Measurements from ENCODE around the gene DFFB.
A peak's percentile ranks its signal among the peaks of the same experiment; 100 is the strongest.

The DFFB gene

GRCh38 chr1:3827813-3828307 is 29.4 kb upstream of the DFFB start:
- Histone ChIP-seq H3K4ac (ENCODE audit: low read length) (no peak overlapping the region), H3K27ac (replicated peaks; ENCODE audit: low read length) (no peak overlapping the region), H3K14ac (ENCODE audit: low read length) (no peak overlapping the region), H3K18ac (ENCODE audit: low read length) (no peak overlapping the region), H2AK5ac (ENCODE audit: low read depth, low read length) (no peak overlapping the region), H4K8ac (ENCODE audit: low read depth, low read length) (no peak overlapping the region), H3K9ac (ENCODE audit: low read depth, low read length, poor library complexity) (no peak overlapping the region), H3K4me2 (ENCODE audit: insufficient read depth, low read length, poor library complexity, severe bottlenecking) (no peak overlapping the region), H2BK12ac (ENCODE audit: low read length) (no peak overlapping the region), H3K79me1 (ENCODE audit: low read depth, low read length) (no peaks in the 10 kb centered on the region), H4K91ac (ENCODE audit: low read depth, low read length, poor library complexity) (no peak overlapping the region), H2AFZ (ENCODE audit: low read length) (no peak overlapping the region), H3K9me3 (replicated peaks in 1 of 2; ENCODE audit: control insufficient read depth in 2 of 2, insufficient read depth in 1 of 2, low read depth in 1 of 2, low read length in 2 of 2) (no peaks in the 10 kb centered on the region), H3K4me3 (ENCODE audit: low read length in 2 of 2) (no peak overlapping the region), H3K23ac (ENCODE audit: low read depth, low read length, poor library complexity) (peak overlapping the region; percentile 40), H3K36me3 (replicated peaks in 1 of 2; ENCODE audit: control insufficient read depth in 2 of 2, insufficient read depth in 2 of 2, low read length in 2 of 2) (peaks cover 34 to 80% of the 10 kb centered on the region in 2 donors), H2BK120ac (ENCODE audit: low read depth, low read length) (no peak overlapping the region), H3K4me1 (ENCODE audit: control insufficient read depth in 2 of 2, insufficient read depth in 1 of 2, low read depth in 1 of 2, low read length in 2 of 2) (no peaks in the 10 kb centered on the region), H2BK5ac (ENCODE audit: low read length) (no peak overlapping the region), H2BK15ac (ENCODE audit: low read length) (no peak overlapping the region), H3K27me3 (ENCODE audit: control insufficient read depth in 3 of 3, insufficient read depth in 3 of 3, low read depth in 1 of 3, low read length in 3 of 3) (no peaks in the 10 kb centered on the region)
- no peak for DNase-seq (ENCODE audit: low spot score)
- no CpG with 5 or more reads among the region's 14 CpGs for WGBS, 2 donors (ENCODE audit: extremely low coverage in 2 of 2, insufficient read length in 2 of 2, insufficient replicate concordance in 1 of 2)

GRCh38 chr1:3828391-3828790 is 28.9 kb upstream of the DFFB start:
- H3K4me3 ChIP-seq (ENCODE audit: low read length in 2 of 2) = no peak overlapping the region
- no peak overlapping the region for H3K18ac ChIP-seq (ENCODE audit: low read length)
- no peak overlapping the region for H4K8ac ChIP-seq (ENCODE audit: low read depth, low read length)
- no peaks in the 10 kb centered on the region for H3K4me1 ChIP-seq (ENCODE audit: control insufficient read depth in 2 of 2, insufficient read depth in 1 of 2, low read depth in 1 of 2, low read length in 2 of 2)
- no peaks in the 10 kb centered on the region for H3K27me3 ChIP-seq (ENCODE audit: control insufficient read depth in 3 of 3, insufficient read depth in 3 of 3, low read depth in 1 of 3, low read length in 3 of 3)
- no peak overlapping the region for H3K4ac ChIP-seq (ENCODE audit: low read length)
- no peak overlapping the region for H2BK12ac ChIP-seq (ENCODE audit: low read length)
- H2BK15ac ChIP-seq (ENCODE audit: low read length) = no peak overlapping the region
- no peak overlapping the region for H2BK5ac ChIP-seq (ENCODE audit: low read length)
- H3K36me3 ChIP-seq (replicated peaks in 1 of 2; ENCODE audit: control insufficient read depth in 2 of 2, insufficient read depth in 2 of 2, low read length in 2 of 2) = peaks cover 29 to 80% of the 10 kb centered on the region in 2 donors
- no peak overlapping the region for H2AFZ ChIP-seq (ENCODE audit: low read length)
- H2AK5ac ChIP-seq (ENCODE audit: low read depth, low read length) = no peak overlapping the region
- H3K27ac ChIP-seq (replicated peaks; ENCODE audit: low read length) = no peak overlapping the region
- DNase-seq (ENCODE audit: low spot score) = no peak
- no peak overlapping the region for H2BK120ac ChIP-seq (ENCODE audit: low read depth, low read length)
- H3K9ac ChIP-seq (ENCODE audit: low read depth, low read length, poor library complexity) = no peak overlapping the region
- H3K23ac ChIP-seq (ENCODE audit: low read depth, low read length, poor library complexity) = no peak overlapping the region
- no peak overlapping the region for H3K14ac ChIP-seq (ENCODE audit: low read length)
- no CpG with 5 or more reads among the region's 8 CpGs for WGBS, 2 donors (ENCODE audit: extremely low coverage in 2 of 2, insufficient read length in 2 of 2, insufficient replicate concordance in 1 of 2)
- no peaks in the 10 kb centered on the region for H3K9me3 ChIP-seq (replicated peaks in 1 of 2; ENCODE audit: control insufficient read depth in 2 of 2, insufficient read depth in 1 of 2, low read depth in 1 of 2, low read length in 2 of 2)
- H3K79me1 ChIP-seq (ENCODE audit: low read depth, low read length) = no peaks in the 10 kb centered on the region
- no peak overlapping the region for H3K4me2 ChIP-seq (ENCODE audit: insufficient read depth, low read length, poor library complexity, severe bottlenecking)
- H4K91ac ChIP-seq (ENCODE audit: low read depth, low read length, poor library complexity) = no peak overlapping the region

- no peak overlapping the region for H4K8ac ChIP-seq (ENCODE audit: low read depth, low read length)
- H2AK5ac ChIP-seq (ENCODE audit: low read depth, low read length) = no peak overlapping the region
- no peak overlapping the region for H3K27ac ChIP-seq (replicated peaks; ENCODE audit: low read length)
- no peak overlapping the region for H2BK120ac ChIP-seq (ENCODE audit: low read depth, low read length)
- H3K4ac ChIP-seq (ENCODE audit: low read length) = no peak overlapping the region
- H3K14ac ChIP-seq (ENCODE audit: low read length) = no peak overlapping the region
- H3K4me2 ChIP-seq (ENCODE audit: insufficient read depth, low read length, poor library complexity, severe bottlenecking) = no peak overlapping the region
- H3K79me1 ChIP-seq (ENCODE audit: low read depth, low read length) = no peaks in the 10 kb centered on the region
- H4K91ac ChIP-seq (ENCODE audit: low read depth, low read length, poor library complexity) = no peak overlapping the region
- H3K9ac ChIP-seq (ENCODE audit: low read depth, low read length, poor library complexity) = no peak overlapping the region
- no peaks in the 10 kb centered on the region for H3K27me3 ChIP-seq (ENCODE audit: control insufficient read depth in 3 of 3, insufficient read depth in 3 of 3, low read depth in 1 of 3, low read length in 3 of 3)
- whole genome bisulfite sequencing, 2 donors (ENCODE audit: extremely low coverage in 2 of 2, insufficient read length in 2 of 2, insufficient replicate concordance in 1 of 2) = no CpG with 5 or more reads among the region's 6 CpGs
- H3K9me3 ChIP-seq (replicated peaks in 1 of 2; ENCODE audit: control insufficient read depth in 2 of 2, insufficient read depth in 1 of 2, low read depth in 1 of 2, low read length in 2 of 2) = no peaks in the 10 kb centered on the region
- H3K4me3 ChIP-seq (ENCODE audit: low read length in 2 of 2) = no peak overlapping the region
- no peak overlapping the region for H3K18ac ChIP-seq (ENCODE audit: low read length)
- no peaks in the 10 kb centered on the region for H3K4me1 ChIP-seq (ENCODE audit: control insufficient read depth in 2 of 2, insufficient read depth in 1 of 2, low read depth in 1 of 2, low read length in 2 of 2)
- no peak overlapping the region for H2AFZ ChIP-seq (ENCODE audit: low read length)
- peaks cover 23 to 76% of the 10 kb centered on the region in 2 donors for H3K36me3 ChIP-seq (replicated peaks in 1 of 2; ENCODE audit: control insufficient read depth in 2 of 2, insufficient read depth in 2 of 2, low read length in 2 of 2)
- H3K23ac ChIP-seq (ENCODE audit: low read depth, low read length, poor library complexity) = no peak overlapping the region
- H2BK15ac ChIP-seq (ENCODE audit: low read length) = no peak overlapping the region
- DNase-seq (ENCODE audit: low spot score) = no peak
- no peak overlapping the region for H2BK12ac ChIP-seq (ENCODE audit: low read length)
- H2BK5ac ChIP-seq (ENCODE audit: low read length) = no peak overlapping the region
Measured at GRCh38 chr1:3831689-3832088, 25.6 kb upstream of the DFFB start.

- Histone ChIP-seq H2AK5ac (ENCODE audit: low read depth, low read length) (no peak overlapping the region), H3K4me3 (ENCODE audit: low read length in 2 of 2) (no peak overlapping the region), H2AFZ (ENCODE audit: low read length) (no peak overlapping the region), H3K14ac (ENCODE audit: low read length) (no peak overlapping the region), H4K8ac (ENCODE audit: low read depth, low read length) (no peak overlapping the region), H3K9me3 (replicated peaks in 1 of 2; ENCODE audit: control insufficient read depth in 2 of 2, insufficient read depth in 1 of 2, low read depth in 1 of 2, low read length in 2 of 2) (peaks cover 0 to 7% of the 10 kb centered on the region in 2 donors), H3K36me3 (replicated peaks in 1 of 2; ENCODE audit: control insufficient read depth in 2 of 2, insufficient read depth in 2 of 2, low read length in 2 of 2) (peaks cover 29 to 77% of the 10 kb centered on the region in 2 donors), H3K4me2 (ENCODE audit: insufficient read depth, low read length, poor library complexity, severe bottlenecking) (no peak overlapping the region), H3K23ac (ENCODE audit: low read depth, low read length, poor library complexity) (no peak overlapping the region), H3K4ac (ENCODE audit: low read length) (no peak overlapping the region), H2BK15ac (ENCODE audit: low read length) (no peak overlapping the region), H2BK12ac (ENCODE audit: low read length) (no peak overlapping the region), H3K79me1 (ENCODE audit: low read depth, low read length) (no peaks in the 10 kb centered on the region), H3K18ac (ENCODE audit: low read length) (no peak overlapping the region), H2BK5ac (ENCODE audit: low read length) (no peak overlapping the region), H4K91ac (ENCODE audit: low read depth, low read length, poor library complexity) (no peak overlapping the region), H3K9ac (ENCODE audit: low read depth, low read length, poor library complexity) (no peak overlapping the region), H2BK120ac (ENCODE audit: low read depth, low read length) (no peak overlapping the region), H3K27ac (replicated peaks; ENCODE audit: low read length) (no peak overlapping the region), H3K4me1 (ENCODE audit: control insufficient read depth in 2 of 2, insufficient read depth in 1 of 2, low read depth in 1 of 2, low read length in 2 of 2) (no peaks in the 10 kb centered on the region), H3K27me3 (ENCODE audit: control insufficient read depth in 3 of 3, insufficient read depth in 3 of 3, low read depth in 1 of 3, low read length in 3 of 3) (no peaks in the 10 kb centered on the region)
- no CpG with 5 or more reads among the region's 10 CpGs for WGBS, 2 donors (ENCODE audit: extremely low coverage in 2 of 2, insufficient read length in 2 of 2, insufficient replicate concordance in 1 of 2)
- DNase-seq (ENCODE audit: low spot score) = no peak
Measured at GRCh38 chr1:3834701-3835100, 22.6 kb upstream of the DFFB start.

Data from neuronal stem cell (in vitro differentiated cells).